Mesendoderm (in vitro differentiated cells): ENCODE results near the gene TCF15.

ENCODE experiments used
- DNase-seq: peaks from one replicate; pipeline ENCODE4 v3.0.0; 2013
- H2AK5ac ChIP-seq: 2 replicates; pipeline ENCODE4 v1.6.1; 2013; ENCODE audit warnings: low read length, inconsistent platforms
- H2BK120ac ChIP-seq: 2 replicates; pipeline ENCODE4 v1.6.1; 2013; ENCODE audit warnings: low read depth, mild to moderate bottlenecking, low read length, moderate library complexity, mixed read lengths
- H2BK15ac ChIP-seq: replicated peaks from 2 replicates; pipeline ENCODE4 v1.6.1; 2013; ENCODE audit warnings: low read depth, mild to moderate bottlenecking, moderate library complexity
- H2BK5ac ChIP-seq: 2 replicates; pipeline ENCODE4 v1.6.1; 2013; ENCODE audit warnings: low read length, inconsistent platforms
- H3K18ac ChIP-seq: 2 replicates; pipeline ENCODE4 v1.6.1; 2013; ENCODE audit warnings: mild to moderate bottlenecking, low read length, mixed read lengths
- H3K23ac ChIP-seq: one replicate; pipeline ENCODE4 v1.6.1; 2013; ENCODE audit warnings: low read length
- H3K27ac ChIP-seq: 2 replicates; pipeline ENCODE4 v1.5.1; 2013; ENCODE audit warnings: low read depth, mild to moderate bottlenecking, inconsistent platforms, low read length, moderate library complexity
- H3K27me3 ChIP-seq: 2 replicates; pipeline ENCODE4 v1.6.1; 2013; ENCODE audit warnings: low read length, control low read depth, mild to moderate bottlenecking, inconsistent platforms; ENCODE audit not compliant: insufficient read depth, poor library complexity
- H3K36me3 ChIP-seq: 2 replicates; pipeline ENCODE4 v1.6.1; 2013; ENCODE audit warnings: low read length, inconsistent platforms; ENCODE audit not compliant: control insufficient read depth, insufficient read depth
- H3K4ac ChIP-seq: one replicate; pipeline ENCODE4 v1.6.1; 2013; ENCODE audit warnings: low read depth, mild to moderate bottlenecking, low read length, moderate library complexity
- H3K4me1 ChIP-seq: 2 replicates; pipeline ENCODE4 v1.6.1; 2013; ENCODE audit warnings: low read depth, low read length, inconsistent platforms; ENCODE audit not compliant: control insufficient read depth
- H3K4me2 ChIP-seq: 2 replicates; pipeline ENCODE4 v1.6.1; 2013; ENCODE audit warnings: low read length
- H3K4me3 ChIP-seq: 2 replicates; pipeline ENCODE4 v1.5.1; 2013; ENCODE audit warnings: mild to moderate bottlenecking, low read length
- H3K56ac ChIP-seq: one replicate; pipeline ENCODE4 v1.6.1; 2013; ENCODE audit warnings: low read length
- H3K79me1 ChIP-seq: 2 replicates; pipeline ENCODE4 v1.6.1; 2013; ENCODE audit warnings: low read length, inconsistent platforms
- H3K79me2 ChIP-seq: 2 replicates; pipeline ENCODE4 v1.6.1; 2013; ENCODE audit warnings: mild to moderate bottlenecking, low read length; ENCODE audit not compliant: control insufficient read depth, insufficient read depth
- H3K9ac ChIP-seq: 2 replicates; pipeline ENCODE4 v1.6.1; 2013; ENCODE audit warnings: low read length, inconsistent platforms
- H4K5ac ChIP-seq: one replicate; pipeline ENCODE4 v1.6.1; 2013; ENCODE audit warnings: low read length
- H4K8ac ChIP-seq: one replicate; pipeline ENCODE4 v1.6.1; 2013; ENCODE audit warnings: low read depth, mild to moderate bottlenecking, control low read depth, low read length, moderate library complexity
- WGBS: extraction: QIAGEN DNeasy Blood & Tissue Kit; methylation state at CpG from one replicate; pipeline ENCODE4 v1.1.7; 2013; ENCODE audit warnings: low lambda C conversion rate, missing lambda C conversion rate; ENCODE audit not compliant: insufficient coverage; ENCODE audit errors: extremely low coverage; 5-methylcytosine and 5-hydroxymethylcytosine counted together

Gene TCF15

DNA sequence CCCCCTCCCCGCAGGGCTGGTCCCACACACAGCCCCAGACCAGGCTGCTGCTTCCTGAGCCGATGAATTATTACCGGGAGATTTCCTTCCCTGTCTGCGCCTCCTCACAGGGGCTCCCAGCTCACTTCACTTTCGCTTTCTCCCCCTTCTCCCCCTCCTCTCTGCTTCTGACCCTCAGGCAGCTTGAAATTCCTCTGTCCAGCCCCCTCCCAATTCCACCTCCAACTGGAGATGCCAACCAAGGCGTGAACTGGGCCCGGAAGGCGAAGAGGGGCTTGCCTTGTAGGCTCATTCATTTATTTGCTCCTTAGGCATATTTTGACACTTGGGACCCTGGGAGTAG, 1.7 kb upstream of the TCF15 start:
- H3K79me2 ChIP-seq: no peaks in the 10 kb centered on the region
- WGBS: no CpG with 5 or more reads among the region's 8 CpGs
- no peak overlapping the region for H3K27ac ChIP-seq
- H2BK5ac ChIP-seq: no peak overlapping the region
- H3K79me1 ChIP-seq: no peaks in the 10 kb centered on the region
- no peak overlapping the region for H4K8ac ChIP-seq
- DNase-seq: peak; percentile 66
- no peak overlapping the region for H3K23ac ChIP-seq
- H3K9ac ChIP-seq: no peak overlapping the region
- H3K4me3 ChIP-seq: no peak overlapping the region
- peak overlapping the region; percentile 23 for H3K18ac ChIP-seq
- H2BK120ac ChIP-seq: no peak overlapping the region
- no peak overlapping the region for H2AK5ac ChIP-seq
- no peaks in the 10 kb centered on the region for H3K4me1 ChIP-seq
- no peak overlapping the region for H3K56ac ChIP-seq
- no peak overlapping the region for H3K4me2 ChIP-seq
- H3K27me3 ChIP-seq: peaks cover 2% of the 10 kb centered on the region
- no peak overlapping the region for H2BK15ac ChIP-seq
- no peak overlapping the region for H4K5ac ChIP-seq
- no peak overlapping the region for H3K4ac ChIP-seq
- no peaks in the 10 kb centered on the region for H3K36me3 ChIP-seq

- no peak overlapping the region for H2BK5ac ChIP-seq
- peak overlapping the region; percentile 23 for H3K18ac ChIP-seq
- no peak overlapping the region for H2BK120ac ChIP-seq
- no peak overlapping the region for H4K5ac ChIP-seq
- no peak overlapping the region for H3K9ac ChIP-seq
- H3K4me3 ChIP-seq: no peak overlapping the region
- no peak for DNase-seq
- WGBS: no CpG with 5 or more reads among the region's 24 CpGs
- no peak overlapping the region for H3K27ac ChIP-seq
- no peaks in the 10 kb centered on the region for H3K36me3 ChIP-seq
- H3K56ac ChIP-seq: peak overlapping the region; percentile 2
- H3K27me3 ChIP-seq: peaks cover 2% of the 10 kb centered on the region
- no peaks in the 10 kb centered on the region for H3K79me2 ChIP-seq
- H3K4me2 ChIP-seq: no peak overlapping the region
- H3K4ac ChIP-seq: no peak overlapping the region
- H2BK15ac ChIP-seq: no peak overlapping the region
- no peak overlapping the region for H3K23ac ChIP-seq
- no peaks in the 10 kb centered on the region for H3K4me1 ChIP-seq
- no peaks in the 10 kb centered on the region for H3K79me1 ChIP-seq
- no peak overlapping the region for H4K8ac ChIP-seq
- H2AK5ac ChIP-seq: no peak overlapping the region
Observed at GRCh38 chr20:611047-611842, 1.1 kb upstream of the TCF15 start.

DNA sequence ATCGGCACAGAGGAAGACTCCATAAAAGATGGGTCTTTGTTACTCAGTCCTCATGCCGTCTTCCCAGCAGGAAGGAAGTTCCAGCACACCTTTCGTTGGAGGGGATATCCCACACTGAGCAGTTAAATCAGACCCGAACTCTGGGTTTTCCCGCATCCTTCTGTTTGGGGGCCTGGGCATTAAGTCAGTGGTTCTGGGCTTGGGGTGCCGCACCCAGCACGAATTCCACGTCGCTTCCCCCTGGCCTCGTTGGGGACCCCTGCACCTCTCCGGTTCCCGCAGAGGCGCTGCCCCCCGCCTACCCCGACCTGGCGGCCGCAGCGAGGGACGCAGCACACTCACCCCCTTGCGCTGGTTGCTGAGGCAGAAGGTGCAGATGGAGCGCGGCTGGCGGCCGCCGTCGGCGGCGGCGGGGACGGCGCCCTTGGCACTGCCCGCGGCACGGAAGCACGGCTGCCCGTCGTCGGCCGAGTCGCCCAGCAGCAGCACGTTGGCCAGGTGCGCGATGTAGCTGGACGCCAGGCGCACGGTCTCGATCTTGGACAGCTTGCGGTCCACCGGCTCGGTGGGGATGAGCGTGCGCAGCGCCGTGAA, 641 bp downstream of the TCF15 start:
- no CpG with 5 or more reads among the region's 54 CpGs for WGBS
- H4K5ac ChIP-seq: no peak overlapping the region
- H3K56ac ChIP-seq: peak overlapping the region; percentile 75
- DNase-seq: no peak
- H2AK5ac ChIP-seq: no peak overlapping the region
- H3K79me1 ChIP-seq: no peaks in the 10 kb centered on the region
- H3K4ac ChIP-seq: no peak overlapping the region
- peak overlapping the region; percentile 53 for H3K4me2 ChIP-seq
- no peak overlapping the region for H2BK120ac ChIP-seq
- no peaks in the 10 kb centered on the region for H3K79me2 ChIP-seq
- H3K18ac ChIP-seq: no peak overlapping the region
- H2BK5ac ChIP-seq: no peak overlapping the region
- peak overlapping the region; percentile 68 for H3K9ac ChIP-seq
- no peaks in the 10 kb centered on the region for H3K4me1 ChIP-seq
- H3K4me3 ChIP-seq: peak overlapping the region; percentile 23
- no peak overlapping the region for H2BK15ac ChIP-seq
- H3K27me3 ChIP-seq: peaks cover 2% of the 10 kb centered on the region
- no peaks in the 10 kb centered on the region for H3K36me3 ChIP-seq
- H3K27ac ChIP-seq: no peak overlapping the region
- no peak overlapping the region for H4K8ac ChIP-seq
- H3K23ac ChIP-seq: no peak overlapping the region

DNA sequence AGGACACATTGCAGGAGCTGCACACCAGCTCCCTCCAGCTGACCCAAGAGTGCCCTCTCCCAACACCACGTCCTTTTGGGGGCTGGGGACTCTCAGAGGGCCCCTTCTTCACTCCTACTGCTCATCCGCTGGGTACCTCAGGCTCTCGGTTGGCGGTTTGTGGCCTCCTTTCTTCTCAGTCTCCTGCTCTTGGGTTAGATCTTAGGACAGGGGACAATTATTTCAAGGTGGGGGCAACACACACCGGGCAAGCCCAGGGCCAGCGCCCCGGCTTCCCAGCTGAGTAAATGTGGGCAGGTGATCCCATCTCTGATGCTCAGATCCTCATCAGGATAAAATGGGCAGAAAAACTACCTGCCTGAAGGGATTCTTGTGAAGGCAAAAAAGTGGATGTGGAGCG, 1.1 kb downstream of the TCF15 start:
- H2BK15ac ChIP-seq: no peak overlapping the region
- H3K4me3 ChIP-seq: no peak overlapping the region
- no peaks in the 10 kb centered on the region for H3K79me1 ChIP-seq
- H3K4me1 ChIP-seq: no peaks in the 10 kb centered on the region
- no peak overlapping the region for H3K23ac ChIP-seq
- H3K27me3 ChIP-seq: peaks cover 2% of the 10 kb centered on the region
- no CpG with 5 or more reads among the region's 8 CpGs for WGBS
- no peak overlapping the region for H3K18ac ChIP-seq
- H4K5ac ChIP-seq: no peak overlapping the region
- H4K8ac ChIP-seq: no peak overlapping the region
- H2AK5ac ChIP-seq: no peak overlapping the region
- no peak overlapping the region for H2BK120ac ChIP-seq
- H2BK5ac ChIP-seq: no peak overlapping the region
- no peak overlapping the region for H3K4ac ChIP-seq
- H3K27ac ChIP-seq: no peak overlapping the region
- H3K4me2 ChIP-seq: peak overlapping the region; percentile 53
- no peaks in the 10 kb centered on the region for H3K36me3 ChIP-seq
- no peaks in the 10 kb centered on the region for H3K79me2 ChIP-seq
- H3K9ac ChIP-seq: peak overlapping the region; percentile 68
- DNase-seq: no peak
- peak overlapping the region; percentile 75 for H3K56ac ChIP-seq

- H3K27me3 ChIP-seq: peaks cover 2% of the 10 kb centered on the region
Observed at GRCh38 chr20:607476-607875, 2.6 kb downstream of the TCF15 start.

More at GRCh38 chr20:607476-607875, 2.6 kb downstream of the TCF15 start:
- Histone ChIP-seq H3K18ac (no peak overlapping the region), H3K79me2 (no peaks in the 10 kb centered on the region), H3K23ac (no peak overlapping the region), H3K79me1 (no peaks in the 10 kb centered on the region), H2BK15ac (no peak overlapping the region), H3K4ac (no peak overlapping the region), H2BK5ac (no peak overlapping the region), H3K4me3 (no peak overlapping the region), H3K27ac (no peak overlapping the region), H3K9ac (no peak overlapping the region), H3K4me1 (no peaks in the 10 kb centered on the region), H3K36me3 (no peaks in the 10 kb centered on the region), H2AK5ac (no peak overlapping the region), H3K4me2 (no peak overlapping the region), H4K5ac (no peak overlapping the region), H3K56ac (no peak overlapping the region), H4K8ac (no peak overlapping the region), H2BK120ac (no peak overlapping the region)
- DNase-seq: no peak
- WGBS: no CpG with 5 or more reads among the region's 6 CpGs
